AG04450 (cell line): ENCODE results near the gene MICAL2. TPM values are rescaled to one million over a fixed set of nuclear protein-coding genes. Genes with fewer than 3 reads are reported as not detected.

Experiments used
- CTCF ChIA-PET: fragments of 300-600, 350-600 bp; formaldehyde crosslinking; extraction: SDS; loops from one replicate; lab custom pipeline; 2022; ENCODE audit warnings: antibody characterized with exemption, inconsistent platforms; lab: Charles Lee
- POLR2A ChIA-PET: fragments of 350-600 bp; formaldehyde crosslinking; extraction: SDS; loops from one replicate; lab custom pipeline; 2021; ENCODE audit warnings: antibody characterized with exemption, inconsistent platforms; lab: Yijun Ruan, JAX
- DNase-seq: peaks from one replicate; pipeline ENCODE4 v3.0.0-alpha.2; 2011; ENCODE audit warnings: low read depth, low spot score
- H3K27ac ChIP-seq: one replicate; pipeline ENCODE4 v1.5.1; 2012; ENCODE audit warnings: low read depth, low read length, control low read depth
- H3K27me3 ChIP-seq: one replicate; pipeline ENCODE4 v1.6.0; 2012; ENCODE audit warnings: low read length; ENCODE audit not compliant: control insufficient read depth, insufficient read depth
- H3K4me3 ChIP-seq: 2 replicates; pipeline ENCODE4 v1.5.1; 2011; ENCODE audit warnings: mild to moderate bottlenecking, low read depth, low read length, control low read depth
- H3K9me3 ChIP-seq: 2 replicates; pipeline ENCODE4 v1.5.1; 2012; ENCODE audit warnings: low read length; ENCODE audit not compliant: control insufficient read depth, insufficient read depth
- CTCF ChIP-seq: IDR thresholded peaks from 2 replicates; pipeline ENCODE4 v1.5.1; 2011; ENCODE audit warnings: low read depth, low read length, control low read depth, inconsistent platforms
- polyA plus RNA-seq: library from polyadenylated mRNA; depleted of rRNA; stranded (reverse); fragments of >200 nt; gene quantifications from 2 replicates; pipeline ENCODE4 v1.2.3, GENCODE V29; 2011

The MICAL2 gene
- polyA plus RNA-seq, 1 experiment = 171 TPM

GRCh38 chr11:12184699-12185098, 74.3 kb downstream of the MICAL2 start:
- Histone ChIP-seq H3K9me3 (no peaks in the 10 kb centered on the region), H3K4me3 (no peak overlapping the region), H3K27me3 (no peaks in the 10 kb centered on the region), H3K27ac (peak overlapping the region; percentile 98)
- no peak for TF ChIP-seq CTCF
- ChIA-PET POLR2A (no interaction called here), CTCF (interaction anchor here (1.2 to 2.1 kb wide), 2 partner anchors 10 to 26 kb away, joined by 3 to 5 read pairs; no protein-coding TSS in a partner anchor)
- no peak for DNase-seq

DNA sequence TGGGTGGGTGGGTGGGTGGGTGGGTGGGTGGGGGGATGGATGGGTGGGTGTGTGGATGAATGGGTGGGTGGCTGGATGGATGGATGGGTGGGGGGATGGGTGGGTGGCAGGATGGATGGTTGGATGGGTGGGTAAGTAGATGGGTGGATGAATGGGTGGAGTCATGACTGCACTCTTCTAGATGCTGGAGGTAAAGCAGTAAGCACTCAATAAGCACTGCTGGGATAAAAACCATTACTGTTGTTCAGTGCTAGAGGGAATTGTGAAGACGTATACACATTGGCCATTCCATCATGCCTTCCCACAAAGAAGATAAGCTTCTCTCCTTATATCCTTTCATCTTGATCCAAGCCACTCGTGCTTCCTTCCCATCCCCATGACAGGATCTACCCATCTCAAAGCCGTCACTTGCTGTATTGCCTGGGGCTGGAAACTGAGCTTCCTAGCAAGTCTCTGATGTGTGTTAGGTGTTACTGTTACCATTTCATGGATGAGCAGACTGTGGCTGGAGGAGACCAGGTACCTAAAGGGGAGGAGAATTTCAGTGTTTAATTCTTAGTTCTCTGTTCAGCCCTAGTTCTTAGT, 74.8 kb downstream of the MICAL2 start:
- ChIA-PET POLR2A (interaction anchor here (0.9 kb wide), 1 partner anchor 22 kb away, joined by 3 read pairs; no protein-coding TSS in a partner anchor), CTCF (interaction anchor here (0.7 to 2.1 kb wide), 4 partner anchors 10 to 52 kb away, joined by 3 to 5 read pairs (median 3); no protein-coding TSS in a partner anchor)
- H3K4me3 ChIP-seq = no peak overlapping the region
- DNase-seq = no peak
- H3K9me3 ChIP-seq = no peaks in the 10 kb centered on the region
- no peaks in the 10 kb centered on the region for H3K27me3 ChIP-seq
- TF ChIP-seq CTCF = no peak
- peak overlapping the region; percentile 73 for H3K27ac ChIP-seq

DNA sequence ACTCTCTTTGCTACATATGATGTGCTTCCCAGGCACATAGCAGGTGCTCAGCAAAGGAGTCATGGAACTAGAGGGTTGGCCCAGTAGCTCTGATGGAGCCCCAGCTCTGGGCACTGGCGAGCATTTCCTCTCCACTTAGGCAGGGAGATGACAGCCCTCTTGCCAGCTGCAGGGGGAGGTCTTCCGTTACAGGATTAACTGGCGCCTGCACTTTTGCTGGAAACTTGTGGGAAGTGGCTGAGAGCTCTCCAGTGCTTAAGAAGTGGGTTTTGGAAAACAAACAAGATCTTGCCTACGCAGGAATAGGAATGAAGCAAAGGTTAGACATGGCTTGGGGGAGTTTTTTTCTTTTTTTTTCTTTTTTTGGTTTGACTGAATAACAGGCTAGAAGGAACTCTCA, 75.5 kb downstream of the MICAL2 start:
- CTCF ChIA-PET = interaction anchor here (0.7 to 2.1 kb wide), 3 partner anchors 9 to 51 kb away, joined by 3 to 5 read pairs (median 3); no protein-coding TSS in a partner anchor
- Histone ChIP-seq H3K9me3 (no peaks in the 10 kb centered on the region), H3K27ac (peak overlapping the region; percentile 73), H3K4me3 (no peak overlapping the region), H3K27me3 (no peaks in the 10 kb centered on the region)
- TF ChIP-seq CTCF = peak; percentile 16; the same call in 1 of the 2 replicates
- no peak for DNase-seq
- POLR2A ChIA-PET = interaction anchor here (0.9 kb wide), 1 partner anchor 22 kb away, joined by 3 read pairs; no protein-coding TSS in a partner anchor

- Histone ChIP-seq H3K27me3 (no peaks in the 10 kb centered on the region), H3K4me3 (no peak overlapping the region), H3K9me3 (no peaks in the 10 kb centered on the region), H3K27ac (peak overlapping the region; percentile 59)
- TF ChIP-seq CTCF = no peak
- ChIA-PET CTCF (no interaction called here), POLR2A (no interaction called here)
- DNase-seq = no peak
Measured at GRCh38 chr11:12186701-12187100, 76.3 kb downstream of the MICAL2 start.

DNA sequence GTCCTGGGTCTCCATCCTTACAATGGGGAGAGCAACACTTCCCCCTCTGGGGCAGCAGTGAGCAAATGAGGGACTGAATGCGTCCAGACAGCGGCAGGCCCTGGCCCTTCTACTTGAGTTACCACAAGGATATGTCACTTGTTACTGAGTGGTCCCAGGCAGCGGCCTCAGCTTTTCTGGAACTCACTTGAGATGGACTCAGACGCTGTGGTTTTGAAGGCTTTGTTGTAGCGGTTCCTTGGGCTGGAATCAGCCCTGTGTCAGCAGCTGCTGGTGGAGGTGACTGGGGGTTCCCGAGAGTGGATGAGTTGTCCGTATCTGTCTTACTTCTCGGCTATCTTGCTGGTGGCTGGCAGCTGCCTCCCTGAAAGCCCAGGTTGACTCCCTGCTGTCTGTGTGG, 77.0 kb downstream of the MICAL2 start:
- ChIA-PET CTCF (no interaction called here), POLR2A (interaction anchor here (1.3 kb wide), 1 partner anchor 14 kb away, joined by 3 read pairs; no protein-coding TSS in a partner anchor)
- no peaks in the 10 kb centered on the region for H3K9me3 ChIP-seq
- DNase-seq = no peak
- H3K27me3 ChIP-seq = no peaks in the 10 kb centered on the region
- H3K27ac ChIP-seq = peak overlapping the region; percentile 49
- no peak overlapping the region for H3K4me3 ChIP-seq
- no peak for TF ChIP-seq CTCF
